NCI-H2196 treated with DMSO at 0.1 percent for 48 hours (cell line): ENCODE results near the gene ZBED1.
"Not testable (repeated sequence)": the region's sequence is repeated elsewhere in the genome, so short reads cannot be mapped to it uniquely, and the experiment has no call there.

ENCODE experiments used
- DNase-seq: peaks from one replicate; lab custom pipeline; 2025; ENCODE audit not compliant: unreplicated experiment; lab: John Stamatoyannopoulos, UW

Gene ZBED1

DNA sequence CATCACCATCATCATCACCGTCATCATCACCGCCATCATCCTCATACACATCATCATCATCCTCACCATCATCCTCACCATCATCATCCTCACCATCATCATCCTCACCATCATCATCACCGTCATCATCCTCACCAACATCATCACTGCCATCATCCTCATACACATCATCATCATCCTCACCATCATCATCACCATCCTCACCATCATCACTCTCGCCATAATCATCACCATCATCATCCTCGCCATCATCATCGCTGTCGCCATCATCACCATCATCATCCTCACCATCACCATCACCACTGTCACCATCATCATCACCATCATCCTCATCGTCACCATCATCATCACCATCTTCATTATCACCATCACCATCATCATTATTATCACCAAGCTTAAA lies 19.8 kb upstream of the ZBED1 start:
- no peak for DNase-seq

- not testable (repeated sequence) for DNase-seq
These were observed 18.9 kb upstream of the ZBED1 start for GRCh38 chrX:2519638-2520037.

DNA sequence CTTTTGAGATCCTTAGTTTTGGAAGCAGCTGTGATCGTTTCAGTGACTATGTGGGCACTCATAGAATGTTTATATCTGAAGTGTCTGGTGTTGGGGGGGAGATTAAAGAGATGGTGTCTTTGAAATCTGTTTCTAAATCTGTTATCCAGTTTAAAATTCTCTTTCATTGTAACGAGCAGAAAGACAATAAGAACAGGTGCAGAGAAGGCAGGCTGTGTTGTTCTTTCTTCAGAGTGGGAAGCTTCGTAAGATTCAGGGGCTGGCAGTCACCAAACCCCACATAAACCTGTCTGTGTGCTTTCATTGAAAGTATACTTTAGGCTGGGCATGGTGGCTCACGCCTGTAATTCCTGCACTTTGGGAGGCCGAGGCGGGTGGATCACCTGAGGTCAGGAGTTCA lies 16.3 kb upstream of the ZBED1 start:
- no peak for DNase-seq

- no peak for DNase-seq
These were observed 15.8 kb upstream of the ZBED1 start for GRCh38 chrX:2516623-2517022.

GRCh38 chrX:2514131-2514530 lies 13.4 kb upstream of the ZBED1 start:
- no peak for DNase-seq

- DNase-seq: no peak
These were observed 12.4 kb upstream of the ZBED1 start for GRCh38 chrX:2513121-2513664.

GRCh38 chrX:2512501-2512900 lies 11.7 kb upstream of the ZBED1 start:
- DNase-seq: no peak

DNA sequence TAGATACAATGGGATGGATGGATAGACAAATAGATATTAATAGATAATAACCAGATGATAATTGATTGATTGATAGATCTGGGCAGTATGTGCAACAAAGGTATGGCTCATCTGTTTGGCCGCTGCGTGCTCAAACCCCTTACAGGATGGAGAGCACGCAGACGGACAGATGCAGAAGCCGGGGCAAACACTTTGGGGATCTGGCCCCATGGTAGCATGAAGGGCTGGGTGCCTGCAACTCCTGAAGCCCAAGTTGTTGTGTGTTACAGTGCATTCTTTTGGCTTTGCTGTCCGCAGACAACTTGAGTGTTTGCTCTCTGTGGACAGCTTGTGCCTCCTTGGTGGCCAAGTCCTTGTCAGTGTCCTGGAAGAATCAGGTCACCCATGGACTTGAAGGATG lies 10.6 kb upstream of the ZBED1 start:
- DNase-seq: no peak

DNA sequence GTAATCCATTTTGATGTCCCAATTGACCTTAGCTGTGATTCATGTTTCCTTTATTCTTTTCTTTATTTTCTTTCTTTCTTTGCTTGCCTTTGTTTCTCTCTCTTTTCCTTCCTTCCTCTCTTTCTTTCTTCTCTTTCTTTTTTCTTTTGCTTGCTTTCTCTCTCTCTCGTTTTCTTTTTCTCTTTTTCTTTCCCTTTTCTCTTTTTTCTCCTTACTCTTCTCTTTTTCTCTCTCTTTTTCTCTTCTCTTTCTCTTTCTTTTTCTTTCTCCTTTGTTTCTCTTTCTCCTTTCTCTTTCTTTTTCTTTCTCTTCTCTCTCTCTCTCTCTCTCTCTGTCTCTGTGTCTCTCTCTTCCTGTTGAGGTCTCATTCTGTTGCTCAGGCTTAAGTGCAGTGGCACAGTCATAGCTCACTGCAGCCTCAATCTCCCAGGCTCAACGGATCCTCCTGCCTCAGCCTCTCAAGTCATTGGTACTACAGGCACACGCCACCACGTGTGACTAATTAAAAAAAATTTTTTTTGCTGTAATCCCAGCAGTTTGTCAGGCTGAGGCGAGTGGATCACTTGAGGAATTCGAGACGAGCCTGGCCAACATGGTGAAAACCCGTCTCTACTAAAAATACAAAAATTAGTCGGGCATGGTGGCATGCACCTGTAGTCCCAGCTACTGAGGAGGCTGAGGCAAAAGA lies 8.0 kb upstream of the ZBED1 start:
- DNase-seq: no peak

DNA sequence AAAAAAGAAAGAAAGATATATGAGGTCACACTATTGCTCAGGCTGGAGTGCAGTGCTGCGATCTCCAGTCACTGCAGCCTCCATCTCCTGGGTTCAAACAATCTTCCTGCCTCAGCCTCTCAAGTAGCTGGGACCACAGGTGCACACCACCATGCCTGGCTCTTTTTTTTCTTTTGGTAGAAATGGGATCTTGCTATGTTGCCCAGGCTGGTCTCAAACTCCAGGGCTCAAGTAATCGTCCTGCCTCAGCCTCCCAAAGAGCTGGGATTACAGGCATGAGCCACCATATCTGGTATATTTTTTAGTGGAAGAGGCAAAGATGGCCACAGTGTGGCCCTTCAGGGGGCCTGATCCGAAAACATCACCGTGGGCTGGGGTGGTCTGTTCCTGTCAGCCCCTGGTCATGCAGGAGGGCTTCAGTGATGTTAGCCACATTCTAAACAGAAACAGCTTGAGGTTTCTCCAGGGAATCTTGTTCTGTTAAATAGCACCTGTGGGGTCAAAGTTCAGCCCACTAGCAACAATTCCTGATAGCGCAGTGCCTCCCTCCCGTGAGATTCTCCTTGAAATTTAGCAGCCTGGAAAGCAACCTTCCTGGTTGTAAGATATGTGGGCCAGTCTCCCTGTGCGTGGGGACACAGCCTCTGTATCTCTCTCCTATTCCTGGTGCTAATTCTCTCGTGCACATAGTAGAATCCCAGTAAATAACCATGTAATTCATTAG lies 7.3 kb upstream of the ZBED1 start:
- DNase-seq: no peak

GRCh38 chrX:2507196-2507595 lies 6.4 kb upstream of the ZBED1 start:
- no peak for DNase-seq

GRCh38 chrX:2505341-2505740 lies 4.6 kb upstream of the ZBED1 start:
- not testable (repeated sequence) for DNase-seq

- DNase-seq: no peak
These were observed 4.0 kb upstream of the ZBED1 start for GRCh38 chrX:2504706-2505332.

GRCh38 chrX:2503591-2504500 lies 3.1 kb upstream of the ZBED1 start:
- DNase-seq: no peak

- DNase-seq: no peak
These were observed 2.1 kb upstream of the ZBED1 start for GRCh38 chrX:2502668-2503519.

- DNase-seq: no peak
These were observed 1.4 kb upstream of the ZBED1 start for GRCh38 chrX:2502120-2502667.

GRCh38 chrX:2501559-2502102 lies 855 bp upstream of the ZBED1 start:
- no peak for DNase-seq

DNA sequence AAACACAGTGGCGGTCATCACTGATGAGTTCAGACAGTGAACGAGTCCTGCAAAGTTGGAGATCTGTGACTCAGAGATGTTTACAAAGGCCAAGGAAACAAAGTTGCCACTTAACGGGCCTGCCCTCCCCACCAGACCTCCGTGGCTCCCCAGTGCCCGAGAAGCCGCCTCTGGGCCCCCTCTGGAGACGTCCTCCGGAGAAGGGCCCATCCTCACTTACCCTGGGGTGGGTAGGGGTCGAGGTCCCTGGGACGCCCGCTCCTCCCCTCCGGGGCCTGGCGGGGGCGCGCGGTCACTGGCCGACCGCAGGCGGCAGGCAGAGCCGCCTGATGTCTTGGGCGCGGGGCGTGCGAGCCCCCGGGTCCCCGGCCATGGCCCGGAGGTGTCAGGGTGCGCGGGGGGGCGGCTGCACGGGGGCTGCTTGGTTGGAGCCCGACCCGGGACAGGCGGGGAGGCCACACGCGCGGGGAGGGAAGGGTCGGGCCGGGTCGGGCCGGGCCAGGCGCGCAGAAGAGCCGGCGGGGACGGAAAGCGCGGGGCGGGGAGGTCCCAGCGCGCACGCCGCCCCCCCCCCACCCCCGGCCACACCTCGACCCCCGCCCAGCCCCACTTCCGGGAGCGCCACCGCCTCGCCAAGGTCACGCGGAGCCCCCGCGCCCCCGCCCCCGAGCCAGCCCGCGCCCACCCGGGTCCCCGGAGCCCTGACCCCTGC lies 529 bp downstream of the ZBED1 start:
- no peak for DNase-seq

DNA sequence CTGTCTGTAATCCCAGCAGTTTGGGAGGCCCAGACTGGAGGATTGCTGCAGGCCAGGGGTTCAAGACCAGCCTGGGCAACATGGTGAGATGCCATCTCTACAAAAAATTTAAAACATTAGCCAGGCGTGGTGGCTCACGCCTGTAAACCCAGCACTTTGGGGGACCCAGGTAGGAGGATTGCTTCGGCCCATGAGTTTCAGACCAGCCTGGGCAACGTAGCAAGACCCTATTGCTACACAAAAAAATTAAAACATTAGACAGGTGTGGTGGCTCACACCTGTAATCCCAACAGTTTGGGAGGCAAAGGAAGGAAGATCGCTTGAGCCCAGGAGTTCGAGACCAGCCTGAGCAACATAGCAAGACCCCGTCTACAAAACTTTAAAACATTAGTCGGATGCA lies 1.3 kb downstream of the ZBED1 start:
- no peak for DNase-seq
